H1 (cell line): ENCODE measurements around the gene ADCY3. TPM values are rescaled to one million over a fixed set of nuclear protein-coding genes. Genes with fewer than 3 reads are reported as not detected.

ENCODE experiments used
- BACH1 ChIP-seq: IDR thresholded peaks from 2 replicates; pipeline ENCODE4 v1.6.1; 2012; ENCODE audit warnings: low read length, improper control_type of control experiment
- CHD1 ChIP-seq: IDR thresholded peaks from 2 replicates; pipeline ENCODE4 v1.6.1; 2012; ENCODE audit warnings: low read depth, low read length, improper control_type of control experiment
- EGR1 ChIP-seq: IDR thresholded peaks from 2 replicates; pipeline ENCODE4 v1.6.1; 2011; ENCODE audit warnings: low read depth, low read length, borderline replicate concordance
- EZH2 ChIP-seq: fragments of 200-600 bp; sonication (generic); IDR thresholded peaks from 2 replicates; pipeline ENCODE4 v1.7.1; 2012; ENCODE audit warnings: low read depth, mild to moderate bottlenecking, moderate library complexity, low read length, inconsistent platforms; ENCODE audit not compliant: severe bottlenecking
- GTF2F1 ChIP-seq: IDR thresholded peaks from 2 replicates; pipeline ENCODE4 v1.6.1; 2012; ENCODE audit warnings: low read depth, low read length, improper control_type of control experiment, borderline replicate concordance
- SAP30 ChIP-seq: fragments of 300-600 bp; sonication (generic); IDR thresholded peaks from 2 replicates; pipeline ENCODE4 v1.7.1; 2012; ENCODE audit warnings: low read length, moderate library complexity, mild to moderate bottlenecking, inconsistent platforms; ENCODE audit not compliant: insufficient read depth, insufficient replicate concordance
- SIRT6 ChIP-seq: IDR thresholded peaks from one replicate; pipeline ENCODE4 v1.7.1; 2012; ENCODE audit warnings: low read length, inconsistent platforms
- SRF ChIP-seq: IDR thresholded peaks from 2 replicates; pipeline ENCODE4 v1.6.1; 2011; ENCODE audit warnings: mild to moderate bottlenecking, low read depth, low read length, moderate library complexity
- TAF7 ChIP-seq: optimal IDR thresholded peaks from 2 replicates; pipeline ENCODE3; 2011; ENCODE audit warnings: low read depth, mild to moderate bottlenecking, inconsistent platforms, low read length, moderate library complexity, borderline replicate concordance
- TBP ChIP-seq: IDR thresholded peaks from 2 replicates; pipeline ENCODE4 v1.6.1; 2011; ENCODE audit warnings: low read depth, low read length, improper control_type of control experiment
- polyA plus RNA-seq, 7 experiments: library from polyadenylated mRNA; depleted of rRNA in 3 of 7; stranded (reverse) in 5 of 7; unstranded in 2 of 7; fragments of >200 nt in 5 of 7; fragments of 200-250 nt in 2 of 7; gene quantifications; 1 replicate in 5 of 7; 2 replicates in 1 of 7; 4 replicates in 1 of 7; pipeline versions ENCODE4 v1.2.1 to v1.2.3, GENCODE V29; 2011 to 2013; ENCODE audit warnings: missing spikeins in 2 of 7, mixed read lengths in 2 of 7
- total RNA-seq: library from RNA; stranded (reverse); fragmentation: NEBNext Ultra II Directional; extraction: Animal tissue kit (Norgen Biotek cat#: 25700); gene quantifications from 2 replicates; pipeline ENCODE4 v1.2.1, GENCODE V29; 2021
- TF ChIP-seq, protein P1 (sequence below): fragments of 300-600 bp; sonication (generic); IDR thresholded peaks from 2 replicates; pipeline ENCODE4 v1.7.1; 2012; ENCODE audit warnings: low read length, moderate library complexity, mild to moderate bottlenecking, inconsistent platforms; ENCODE audit not compliant: insufficient replicate concordance
- TF ChIP-seq, protein P2 (sequence below): IDR thresholded peaks from 2 replicates; pipeline ENCODE4 v1.6.1; 2012; ENCODE audit warnings: inconsistent platforms

The ADCY3 gene
- total and polyA plus RNA-seq, 2 of the 8 experiments (the other 6 are each of a cell fraction or from before 2014, with no cell fraction given) = 45.1 to 52.9 TPM

DNA sequence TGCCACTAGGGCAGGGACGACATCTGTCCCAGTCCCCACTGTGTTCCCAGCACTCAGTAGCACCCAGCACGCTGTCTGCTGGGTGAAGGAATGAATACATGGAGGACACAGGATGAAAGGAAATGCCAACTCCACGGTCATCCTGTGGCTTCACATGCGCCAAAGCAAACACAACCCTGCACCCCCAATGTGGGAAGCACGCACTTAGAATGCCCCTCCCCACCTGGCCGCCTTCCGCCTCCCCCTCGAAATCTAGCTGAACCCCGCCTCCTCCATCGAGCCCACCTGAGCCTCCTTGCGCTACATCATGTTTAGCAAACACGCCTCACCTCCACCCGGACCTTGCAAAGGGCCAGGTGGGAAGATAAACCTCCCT lies 33.9 kb downstream of the ADCY3 start (continued):
- TF ChIP-seq, protein P1, sequence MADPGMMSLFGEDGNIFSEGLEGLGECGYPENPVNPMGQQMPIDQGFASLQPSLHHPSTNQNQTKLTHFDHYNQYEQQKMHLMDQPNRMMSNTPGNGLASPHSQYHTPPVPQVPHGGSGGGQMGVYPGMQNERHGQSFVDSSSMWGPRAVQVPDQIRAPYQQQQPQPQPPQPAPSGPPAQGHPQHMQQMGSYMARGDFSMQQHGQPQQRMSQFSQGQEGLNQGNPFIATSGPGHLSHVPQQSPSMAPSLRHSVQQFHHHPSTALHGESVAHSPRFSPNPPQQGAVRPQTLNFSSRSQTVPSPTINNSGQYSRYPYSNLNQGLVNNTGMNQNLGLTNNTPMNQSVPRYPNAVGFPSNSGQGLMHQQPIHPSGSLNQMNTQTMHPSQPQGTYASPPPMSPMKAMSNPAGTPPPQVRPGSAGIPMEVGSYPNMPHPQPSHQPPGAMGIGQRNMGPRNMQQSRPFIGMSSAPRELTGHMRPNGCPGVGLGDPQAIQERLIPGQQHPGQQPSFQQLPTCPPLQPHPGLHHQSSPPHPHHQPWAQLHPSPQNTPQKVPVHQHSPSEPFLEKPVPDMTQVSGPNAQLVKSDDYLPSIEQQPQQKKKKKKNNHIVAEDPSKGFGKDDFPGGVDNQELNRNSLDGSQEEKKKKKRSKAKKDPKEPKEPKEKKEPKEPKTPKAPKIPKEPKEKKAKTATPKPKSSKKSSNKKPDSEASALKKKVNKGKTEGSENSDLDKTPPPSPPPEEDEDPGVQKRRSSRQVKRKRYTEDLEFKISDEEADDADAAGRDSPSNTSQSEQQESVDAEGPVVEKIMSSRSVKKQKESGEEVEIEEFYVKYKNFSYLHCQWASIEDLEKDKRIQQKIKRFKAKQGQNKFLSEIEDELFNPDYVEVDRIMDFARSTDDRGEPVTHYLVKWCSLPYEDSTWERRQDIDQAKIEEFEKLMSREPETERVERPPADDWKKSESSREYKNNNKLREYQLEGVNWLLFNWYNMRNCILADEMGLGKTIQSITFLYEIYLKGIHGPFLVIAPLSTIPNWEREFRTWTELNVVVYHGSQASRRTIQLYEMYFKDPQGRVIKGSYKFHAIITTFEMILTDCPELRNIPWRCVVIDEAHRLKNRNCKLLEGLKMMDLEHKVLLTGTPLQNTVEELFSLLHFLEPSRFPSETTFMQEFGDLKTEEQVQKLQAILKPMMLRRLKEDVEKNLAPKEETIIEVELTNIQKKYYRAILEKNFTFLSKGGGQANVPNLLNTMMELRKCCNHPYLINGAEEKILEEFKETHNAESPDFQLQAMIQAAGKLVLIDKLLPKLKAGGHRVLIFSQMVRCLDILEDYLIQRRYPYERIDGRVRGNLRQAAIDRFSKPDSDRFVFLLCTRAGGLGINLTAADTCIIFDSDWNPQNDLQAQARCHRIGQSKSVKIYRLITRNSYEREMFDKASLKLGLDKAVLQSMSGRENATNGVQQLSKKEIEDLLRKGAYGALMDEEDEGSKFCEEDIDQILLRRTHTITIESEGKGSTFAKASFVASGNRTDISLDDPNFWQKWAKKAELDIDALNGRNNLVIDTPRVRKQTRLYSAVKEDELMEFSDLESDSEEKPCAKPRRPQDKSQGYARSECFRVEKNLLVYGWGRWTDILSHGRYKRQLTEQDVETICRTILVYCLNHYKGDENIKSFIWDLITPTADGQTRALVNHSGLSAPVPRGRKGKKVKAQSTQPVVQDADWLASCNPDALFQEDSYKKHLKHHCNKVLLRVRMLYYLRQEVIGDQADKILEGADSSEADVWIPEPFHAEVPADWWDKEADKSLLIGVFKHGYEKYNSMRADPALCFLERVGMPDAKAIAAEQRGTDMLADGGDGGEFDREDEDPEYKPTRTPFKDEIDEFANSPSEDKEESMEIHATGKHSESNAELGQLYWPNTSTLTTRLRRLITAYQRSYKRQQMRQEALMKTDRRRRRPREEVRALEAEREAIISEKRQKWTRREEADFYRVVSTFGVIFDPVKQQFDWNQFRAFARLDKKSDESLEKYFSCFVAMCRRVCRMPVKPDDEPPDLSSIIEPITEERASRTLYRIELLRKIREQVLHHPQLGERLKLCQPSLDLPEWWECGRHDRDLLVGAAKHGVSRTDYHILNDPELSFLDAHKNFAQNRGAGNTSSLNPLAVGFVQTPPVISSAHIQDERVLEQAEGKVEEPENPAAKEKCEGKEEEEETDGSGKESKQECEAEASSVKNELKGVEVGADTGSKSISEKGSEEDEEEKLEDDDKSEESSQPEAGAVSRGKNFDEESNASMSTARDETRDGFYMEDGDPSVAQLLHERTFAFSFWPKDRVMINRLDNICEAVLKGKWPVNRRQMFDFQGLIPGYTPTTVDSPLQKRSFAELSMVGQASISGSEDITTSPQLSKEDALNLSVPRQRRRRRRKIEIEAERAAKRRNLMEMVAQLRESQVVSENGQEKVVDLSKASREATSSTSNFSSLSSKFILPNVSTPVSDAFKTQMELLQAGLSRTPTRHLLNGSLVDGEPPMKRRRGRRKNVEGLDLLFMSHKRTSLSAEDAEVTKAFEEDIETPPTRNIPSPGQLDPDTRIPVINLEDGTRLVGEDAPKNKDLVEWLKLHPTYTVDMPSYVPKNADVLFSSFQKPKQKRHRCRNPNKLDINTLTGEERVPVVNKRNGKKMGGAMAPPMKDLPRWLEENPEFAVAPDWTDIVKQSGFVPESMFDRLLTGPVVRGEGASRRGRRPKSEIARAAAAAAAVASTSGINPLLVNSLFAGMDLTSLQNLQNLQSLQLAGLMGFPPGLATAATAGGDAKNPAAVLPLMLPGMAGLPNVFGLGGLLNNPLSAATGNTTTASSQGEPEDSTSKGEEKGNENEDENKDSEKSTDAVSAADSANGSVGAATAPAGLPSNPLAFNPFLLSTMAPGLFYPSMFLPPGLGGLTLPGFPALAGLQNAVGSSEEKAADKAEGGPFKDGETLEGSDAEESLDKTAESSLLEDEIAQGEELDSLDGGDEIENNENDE = no peak
- no peak for TF ChIP-seq SAP30
- TF ChIP-seq TAF7 = no peak
- no peak for TF ChIP-seq BACH1
- no peak for TF ChIP-seq EGR1
- TF ChIP-seq CHD1 = no peak
- TF ChIP-seq TBP = no peak
- TF ChIP-seq, protein P2, sequence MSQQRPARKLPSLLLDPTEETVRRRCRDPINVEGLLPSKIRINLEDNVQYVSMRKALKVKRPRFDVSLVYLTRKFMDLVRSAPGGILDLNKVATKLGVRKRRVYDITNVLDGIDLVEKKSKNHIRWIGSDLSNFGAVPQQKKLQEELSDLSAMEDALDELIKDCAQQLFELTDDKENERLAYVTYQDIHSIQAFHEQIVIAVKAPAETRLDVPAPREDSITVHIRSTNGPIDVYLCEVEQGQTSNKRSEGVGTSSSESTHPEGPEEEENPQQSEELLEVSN = no peak
- no peak for TF ChIP-seq SRF
- TF ChIP-seq GTF2F1 = no peak
- no peak for TF ChIP-seq EZH2
- no peak for TF ChIP-seq SIRT6
